UCSD-AML1 (cell line): ENCODE results near the gene OPA1.

Experiments
- DNase-seq: peaks from one replicate; lab custom pipeline; 2025; ENCODE audit not compliant: unreplicated experiment; lab: John Stamatoyannopoulos, UW

The OPA1 gene

GRCh38 chr3:193641440-193641775 is 48.4 kb downstream of the OPA1 start:
- no peak for DNase-seq

DNA sequence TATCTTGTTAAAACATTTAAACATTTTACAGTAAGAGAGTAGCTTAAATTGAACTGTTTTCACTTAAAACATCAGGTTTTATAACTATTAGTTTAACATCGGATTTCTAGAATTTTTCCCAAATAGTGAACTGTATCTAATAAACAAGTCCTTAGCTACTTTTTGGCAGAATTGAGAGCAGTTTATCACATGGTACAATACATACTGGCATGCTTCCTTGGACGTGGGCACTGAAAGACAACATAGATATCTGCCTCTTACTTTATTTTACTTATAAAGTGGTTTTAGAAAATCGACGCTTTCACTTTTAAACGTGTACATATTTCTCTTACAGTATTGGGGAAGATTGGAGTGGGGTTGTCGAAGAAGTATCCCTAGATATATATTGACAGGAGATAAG is 52.8 kb downstream of the OPA1 start:
- no peak for DNase-seq

GRCh38 chr3:193648542-193649076 is 55.6 kb downstream of the OPA1 start:
- no peak for DNase-seq

GRCh38 chr3:193650585-193650984 is 57.6 kb downstream of the OPA1 start:
- DNase-seq = no peak

- no peak for DNase-seq
Measured at GRCh38 chr3:193655831-193656433, 62.9 kb downstream of the OPA1 start.

DNA sequence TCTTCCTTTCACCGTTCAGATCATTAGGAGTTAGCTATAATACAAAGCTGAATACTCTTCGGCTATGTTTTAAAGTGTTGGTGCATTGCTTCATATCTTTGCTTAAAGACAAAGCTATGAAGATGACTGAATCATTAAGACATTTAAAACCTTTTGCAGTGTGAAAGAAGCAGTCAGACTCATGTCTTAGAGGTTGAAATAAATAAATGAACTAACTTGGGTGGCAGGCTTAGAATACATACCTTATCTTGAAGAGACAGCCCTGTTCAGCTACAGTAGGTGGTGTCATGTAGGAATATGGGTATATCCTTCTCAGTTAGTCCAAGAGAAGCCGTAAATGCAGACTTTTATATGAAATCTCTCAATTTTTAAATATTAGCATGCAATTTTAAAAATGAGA is 63.4 kb downstream of the OPA1 start:
- DNase-seq = no peak

DNA sequence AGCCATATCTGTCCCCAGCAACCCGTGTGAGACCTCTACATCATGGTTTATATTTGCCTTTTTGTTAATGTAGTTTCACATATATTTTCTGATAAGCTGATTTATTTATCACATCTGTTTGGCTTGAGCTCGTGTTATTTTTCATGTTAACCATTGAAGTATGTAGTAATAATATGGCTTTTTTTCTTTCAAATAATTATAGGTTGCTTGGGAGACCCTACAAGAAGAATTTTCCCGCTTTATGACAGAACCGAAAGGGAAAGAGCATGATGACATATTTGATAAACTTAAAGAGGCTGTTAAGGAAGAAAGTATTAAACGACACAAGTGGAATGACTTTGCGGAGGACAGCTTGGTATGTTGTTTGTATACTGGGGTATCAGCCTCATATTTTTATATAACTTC is 63.9 kb downstream of the OPA1 start:
- no peak for DNase-seq

- DNase-seq = no peak
Measured at GRCh38 chr3:193660171-193660570, 67.2 kb downstream of the OPA1 start.

DNA sequence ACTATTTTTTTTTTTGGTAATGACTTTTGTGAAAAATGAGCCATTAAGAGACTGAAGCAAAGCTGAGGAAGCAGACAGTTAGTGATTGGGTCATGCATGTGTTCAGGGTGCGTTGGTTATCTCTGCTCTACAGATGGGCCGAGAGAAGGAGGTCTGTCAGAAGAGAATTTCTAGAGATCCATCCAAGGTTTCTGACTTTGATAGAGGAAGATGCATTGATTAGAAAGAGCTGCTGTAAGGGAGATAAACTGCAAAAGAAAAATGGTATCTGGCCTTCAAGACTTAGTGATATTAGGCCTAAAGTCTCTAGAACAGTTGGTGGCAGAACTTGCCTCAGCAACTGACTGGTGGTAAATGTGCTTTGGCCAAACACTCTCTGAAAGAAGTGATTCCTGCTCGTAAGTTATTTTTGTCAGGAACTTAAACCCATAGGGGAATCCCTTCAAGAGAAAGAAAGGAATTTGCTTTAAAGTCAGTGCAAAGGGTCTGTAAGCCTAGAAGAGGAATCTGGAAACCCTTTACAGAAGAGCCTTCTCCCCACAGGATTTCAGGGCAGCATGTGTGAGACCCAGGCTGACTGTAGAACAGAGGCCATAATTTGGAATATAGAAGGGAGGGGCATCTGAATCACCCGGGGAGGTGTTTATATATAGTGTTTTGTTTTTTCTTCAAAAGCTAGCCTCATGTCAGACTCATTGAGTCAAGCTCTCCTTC is 67.8 kb downstream of the OPA1 start:
- DNase-seq = no peak

- no peak for DNase-seq
Measured at GRCh38 chr3:193662757-193663322, 69.8 kb downstream of the OPA1 start.

DNA sequence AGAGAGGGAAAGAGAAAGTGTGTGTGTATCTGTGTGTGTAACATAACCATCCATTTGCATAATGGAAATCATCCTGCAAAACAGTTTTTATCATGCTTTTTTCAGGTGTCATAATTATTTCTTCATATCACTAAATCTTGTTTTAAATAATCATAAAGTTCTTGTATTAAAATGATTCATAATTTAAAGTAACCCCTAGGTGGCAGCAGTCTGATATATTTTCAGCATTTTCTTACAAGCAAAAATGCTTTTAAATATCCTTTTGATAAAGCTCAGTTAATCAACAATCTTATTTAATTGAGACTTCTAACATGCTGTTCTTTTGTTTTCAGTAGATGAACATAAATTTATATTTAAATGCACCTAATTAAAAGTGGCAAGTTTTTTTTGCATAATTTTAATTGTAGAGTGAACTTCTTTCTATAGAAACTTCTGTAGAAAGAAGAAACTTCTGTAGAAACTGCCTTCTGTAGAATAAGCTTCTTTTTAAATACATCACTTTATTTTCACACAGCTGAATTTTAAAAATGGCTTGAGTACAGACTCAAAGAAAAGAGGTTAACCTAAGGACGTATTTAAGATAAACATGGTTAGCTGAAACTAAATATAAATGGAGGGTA is 72.5 kb downstream of the OPA1 start:
- DNase-seq = no peak

DNA sequence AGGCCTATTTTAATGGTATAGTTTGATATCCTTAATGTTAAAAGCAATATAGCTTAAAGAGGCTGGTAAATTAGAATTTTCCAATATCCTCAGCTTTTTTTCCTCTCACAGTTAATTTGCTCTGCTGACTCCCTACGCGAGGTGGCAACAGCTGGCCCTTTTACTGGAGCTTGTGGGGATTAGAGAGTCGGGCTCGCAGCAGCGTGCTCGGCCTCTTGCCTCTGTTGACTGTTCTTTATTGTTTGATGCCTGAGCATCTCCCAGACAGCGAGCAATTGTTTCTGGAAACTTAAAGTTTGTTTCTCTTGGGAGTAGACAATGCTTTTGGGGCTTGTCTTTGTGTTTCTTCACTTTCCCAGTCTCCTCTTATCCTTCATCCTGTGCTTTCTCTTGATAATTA is 80.8 kb downstream of the OPA1 start:
- no peak for DNase-seq

- DNase-seq = no peak
Measured at GRCh38 chr3:193674714-193675113, 81.7 kb downstream of the OPA1 start.

DNA sequence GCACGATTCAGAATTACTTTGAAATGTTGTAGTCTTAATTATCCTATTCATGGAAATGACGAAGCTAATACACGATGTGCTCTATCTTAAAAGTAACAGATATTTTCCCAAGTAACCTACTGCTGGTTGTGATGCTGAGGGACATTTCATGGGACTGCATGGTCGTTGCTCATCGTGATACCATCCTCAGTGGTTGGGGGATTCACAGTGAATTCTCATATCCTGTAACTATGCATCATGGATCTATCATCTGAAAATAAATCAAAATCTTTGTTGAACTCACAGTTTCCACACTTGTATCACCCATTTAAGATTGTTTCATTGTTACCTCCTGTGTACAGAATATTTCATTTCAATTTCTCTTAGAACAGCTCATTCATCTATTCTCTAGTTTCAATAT is 84.7 kb downstream of the OPA1 start:
- no peak for DNase-seq

DNA sequence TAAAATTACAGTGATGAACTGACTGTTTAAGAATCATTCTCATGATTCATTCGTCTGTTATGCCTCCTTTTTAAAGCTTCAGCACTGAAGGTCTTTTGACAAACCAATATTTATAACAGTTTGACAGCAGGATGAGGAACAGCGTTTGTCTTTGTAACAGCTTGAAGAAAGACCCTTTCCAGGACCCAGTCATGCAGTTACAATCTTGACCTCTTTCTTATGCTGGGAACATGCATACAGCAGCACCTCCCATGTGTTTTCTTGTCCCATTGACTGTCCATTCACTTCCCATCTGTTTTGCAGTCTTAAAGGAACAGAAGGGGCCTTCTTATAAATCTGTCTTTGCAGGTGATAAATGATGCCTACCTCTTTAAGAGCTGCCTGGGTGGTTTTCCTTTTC is 87.2 kb downstream of the OPA1 start:
- DNase-seq = no peak

DNA sequence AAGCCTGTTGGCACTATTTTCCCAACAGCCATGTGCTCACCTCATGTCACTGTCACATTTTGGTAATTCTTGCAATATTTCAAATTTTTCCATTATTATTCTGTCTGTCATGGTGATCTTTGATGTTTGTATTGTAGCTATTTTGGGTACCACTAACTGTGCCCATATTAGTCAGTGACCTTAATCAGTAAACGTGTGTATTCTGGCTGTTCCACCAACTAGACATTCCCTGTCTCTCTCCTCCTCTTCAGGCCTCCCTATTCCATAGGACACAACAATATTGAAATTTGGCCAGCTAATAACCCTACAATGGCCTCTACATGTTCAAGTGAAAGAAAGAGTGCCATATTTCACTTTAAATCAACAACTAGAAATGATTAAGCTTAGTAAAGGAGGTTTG is 88.6 kb downstream of the OPA1 start:
- DNase-seq = no peak

GRCh38 chr3:193686665-193687483 is 93.9 kb downstream of the OPA1 start:
- DNase-seq = no peak

GRCh38 chr3:193688834-193689714 is 96.1 kb downstream of the OPA1 start:
- DNase-seq = no peak

DNA sequence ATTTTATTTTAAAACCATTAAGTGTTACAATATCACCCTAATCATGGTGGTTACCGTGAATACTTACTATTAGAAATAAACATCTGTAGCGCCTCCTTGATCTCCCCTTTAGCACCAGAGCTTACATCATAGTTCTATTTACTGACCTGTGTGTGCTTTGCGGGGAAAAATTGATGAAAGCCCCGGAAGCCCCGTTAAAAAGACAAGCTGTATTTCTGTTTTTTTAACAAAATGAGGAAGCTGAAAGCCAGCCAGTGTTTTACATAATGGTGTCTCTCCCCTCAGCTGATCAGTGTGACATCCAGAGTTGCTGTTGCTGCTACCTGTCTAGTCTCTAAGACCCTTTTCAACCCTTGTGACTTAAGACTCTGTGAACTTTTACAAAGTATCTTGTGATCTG is 100.8 kb downstream of the OPA1 start:
- DNase-seq = no peak

DNA sequence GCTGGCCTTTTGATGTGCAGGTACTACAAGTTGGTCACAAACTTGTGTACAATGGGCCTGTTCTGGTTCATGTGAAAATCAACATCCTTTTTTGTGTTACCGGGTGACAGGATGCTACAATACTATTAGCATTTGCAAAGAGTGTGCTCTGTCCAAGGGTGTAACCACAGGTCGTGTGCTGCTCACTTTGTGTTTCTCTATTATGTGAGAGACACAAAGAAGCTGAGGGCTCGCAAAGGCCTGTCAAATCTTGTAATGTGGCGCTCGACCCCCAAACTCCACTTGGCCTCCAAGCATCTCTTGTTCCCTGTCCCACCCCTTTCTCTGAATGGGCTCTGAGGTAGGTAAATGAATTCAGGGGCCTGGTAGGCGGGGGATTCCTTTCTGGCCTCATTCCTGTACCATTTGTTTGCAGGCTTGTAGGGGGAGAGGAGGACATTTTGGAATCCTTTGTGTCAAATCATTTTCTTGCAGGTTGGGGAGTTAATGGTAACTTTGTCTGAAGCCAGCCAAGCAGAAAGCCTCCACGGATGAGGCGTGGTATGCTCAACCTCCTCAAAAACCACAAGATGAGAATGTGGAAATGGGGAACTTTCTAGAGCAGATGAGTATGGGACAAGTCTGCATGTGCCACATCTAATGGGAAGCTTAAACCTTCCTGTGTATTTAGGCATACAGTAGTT is 109.1 kb downstream of the OPA1 start:
- peak; percentile 18 for DNase-seq
